ENCODE results near the gene CCDC7. TPM values are rescaled to one million over a fixed set of nuclear protein-coding genes. Genes with fewer than 3 reads are reported as not detected.

CCDC7 gene
- total and polyA plus RNA-seq, 8 donors: 1.0 to 27.2 (median 5.3) TPM

GRCh38 chr10:32713560-32713959 lies 267.6 kb downstream of the CCDC7 start:
- 16 to 34% (median 20%) methylated on average over 1 of the region's 1 CpG for WGBS, 5 donors
- Histone ChIP-seq H3K4me1 (no peaks in the 10 kb centered on the region), H3K27ac (no peak overlapping the region), H3K27me3 (no peaks in the 10 kb centered on the region), H3K4me3 (no peak overlapping the region), H3K36me3 (peaks cover 0 to 12% (median 3%) of the 10 kb centered on the region in 4 donors), H3K9me3 (peaks cover 7 to 73% (median 46%) of the 10 kb centered on the region in 4 donors)
- no peak for TF ChIP-seq POLR2AphosphoS5 (IDR thresholded peaks at IDR 0.05)
- TF ChIP-seq POLR2A (IDR thresholded peaks at IDR 0.05): no peak
- TF ChIP-seq CTCF (IDR thresholded peaks at IDR 0.05): no peak
- TF ChIP-seq EP300 (IDR thresholded peaks at IDR 0.05): no peak
- no peak for DNase-seq
- intact Hi-C loops (cut with DNase I; ENCODE audit: low total_unique reads): no loop called here

- no peaks in the 10 kb centered on the region for H3K9me3 ChIP-seq
- H3K4me3 ChIP-seq: no peak overlapping the region
- H3K36me3 ChIP-seq: no peaks in the 10 kb centered on the region
- WGBS, 5 donors: 85 to 94% (median 91%) methylated on average over 9 of the region's 9 CpGs
- TF ChIP-seq EP300 (IDR thresholded peaks at IDR 0.05) (no peak), CTCF (IDR thresholded peaks at IDR 0.05) (no peak), POLR2A (IDR thresholded peaks at IDR 0.05) (no peak), POLR2AphosphoS5 (IDR thresholded peaks at IDR 0.05) (no peak)
- H3K4me1 ChIP-seq: no peaks in the 10 kb centered on the region
- DNase-seq: no peak
- H3K27me3 ChIP-seq: no peaks in the 10 kb centered on the region
- no peak overlapping the region for H3K27ac ChIP-seq
- intact Hi-C loops (cut with DNase I; ENCODE audit: low total_unique reads): no loop called here
Measured at GRCh38 chr10:32731527-32731926, 285.6 kb downstream of the CCDC7 start.

GRCh38 chr10:32738958-32739357 lies 293.0 kb downstream of the CCDC7 start:
- Histone ChIP-seq H3K9me3 (no peaks in the 10 kb centered on the region), H3K4me1 (no peaks in the 10 kb centered on the region), H3K36me3 (peaks cover 0 to 7% (median 3%) of the 10 kb centered on the region in 4 donors), H3K27me3 (no peaks in the 10 kb centered on the region), H3K4me3 (no peak overlapping the region), H3K27ac (no peak overlapping the region)
- intact Hi-C loops (cut with DNase I; ENCODE audit: low total_unique reads): no loop called here
- no peak for DNase-seq
- 89 to 95% (median 92%) methylated on average over 3 of the region's 3 CpGs for WGBS, 5 donors
- no peak for TF ChIP-seq EP300 (IDR thresholded peaks at IDR 0.05)
- TF ChIP-seq POLR2A (IDR thresholded peaks at IDR 0.05): no peak
- TF ChIP-seq CTCF (IDR thresholded peaks at IDR 0.05): no peak
- TF ChIP-seq POLR2AphosphoS5 (IDR thresholded peaks at IDR 0.05): no peak

GRCh38 chr10:32744321-32744720 lies 298.4 kb downstream of the CCDC7 start:
- H3K27me3 ChIP-seq: no peaks in the 10 kb centered on the region

More at GRCh38 chr10:32744321-32744720, 298.4 kb downstream of the CCDC7 start:
- H3K27ac ChIP-seq: no peak overlapping the region
- TF ChIP-seq EP300 (IDR thresholded peaks at IDR 0.05): no peak
- TF ChIP-seq CTCF (IDR thresholded peaks at IDR 0.05): no peak
- no peak for TF ChIP-seq POLR2A (IDR thresholded peaks at IDR 0.05)
- no peak for TF ChIP-seq POLR2AphosphoS5 (IDR thresholded peaks at IDR 0.05)
- H3K4me3 ChIP-seq: no peak overlapping the region
- DNase-seq: no peak
- intact Hi-C loops (cut with DNase I; ENCODE audit: low total_unique reads): no loop called here
- 63 to 83% (median 69%) methylated on average over 1 of the region's 1 CpG for WGBS, 5 donors
- H3K36me3 ChIP-seq: peaks cover 0 to 19% (median 13%) of the 10 kb centered on the region in 4 donors
- no peaks in the 10 kb centered on the region for H3K4me1 ChIP-seq
- peaks cover 0 to 12% (median 4%) of the 10 kb centered on the region in 4 donors for H3K9me3 ChIP-seq
